ENCODE measurements around the gene DNAAF5. TPM values are rescaled to one million over a fixed set of nuclear protein-coding genes. Genes with fewer than 3 reads are reported as not detected.

DNAAF5 gene
- total and polyA plus RNA-seq, 4 experiments from 2014 or later = 1.7 to 19.4 (median 10.3) TPM

- Mint-ChIP-seq H3K4me3 (peak overlapping the region in 6 of 8 donors; percentile 36 to 67 (median 40)), H3K36me3 (peaks cover 4 to 8% of the 10 kb centered on the region in 2 donors), H3K27ac (peak overlapping the region in 1 of 7 donors; percentile 66), H3K4me1 (peaks cover 3 to 15% (median 9%) of the 10 kb centered on the region in 4 donors), H3K9me3 (no peaks in the 10 kb centered on the region), H3K27me3 (peaks cover 5 to 8% of the 10 kb centered on the region in 2 donors)
- H3K27ac ChIP-seq (ENCODE audit: low read depth, low read length) = no peak overlapping the region
- H3K4me3 ChIP-seq (ENCODE audit: low read length in 2 of 2) = no peak overlapping the region
- H3K9me3 ChIP-seq (ENCODE audit: control insufficient read depth in 1 of 2, low read length in 2 of 2) = no peaks in the 10 kb centered on the region
- H3K4me1 ChIP-seq (ENCODE audit: insufficient read depth, low read length) = peaks cover 3% of the 10 kb centered on the region
- intact Hi-C loops (cut with micrococcal nuclease) = no loop called here
- no peak for DNase-seq
- H3K27me3 ChIP-seq (ENCODE audit: insufficient read depth, low read length) = no peaks in the 10 kb centered on the region
- ChIA-PET POLR2A (ENCODE audit: partially characterized antibody) (no interaction called here), CTCF (ENCODE audit: partially characterized antibody) (no interaction called here)
- no peaks in the 10 kb centered on the region for H3K36me3 ChIP-seq (ENCODE audit: insufficient read depth, low read length)
Observed at GRCh38 chr7:710161-710560, 16.3 kb upstream of the DNAAF5 start.

GRCh38 chr7:711093-711921, 15.2 kb upstream of the DNAAF5 start:
- peak overlapping the region in 4 of 8 donors; percentile 6 to 48 (median 35) for H3K4me3 Mint-ChIP-seq
- H3K27ac Mint-ChIP-seq = peak overlapping the region in 3 of 7 donors; percentile 29 to 57 (median 30)
- H3K9me3 Mint-ChIP-seq = peaks cover 0 to 1% (median 0%) of the 10 kb centered on the region in 8 donors
- Histone ChIP-seq H3K4me1 (ENCODE audit: insufficient read depth, low read length) (peaks cover 3% of the 10 kb centered on the region), H3K4me3 (ENCODE audit: low read length in 2 of 2) (no peak overlapping the region), H3K9me3 (ENCODE audit: control insufficient read depth in 1 of 2, low read length in 2 of 2) (no peaks in the 10 kb centered on the region), H3K36me3 (ENCODE audit: insufficient read depth, low read length) (no peaks in the 10 kb centered on the region), H3K27me3 (ENCODE audit: insufficient read depth, low read length) (no peaks in the 10 kb centered on the region), H3K27ac (ENCODE audit: low read depth, low read length) (no peak overlapping the region)
- POLR2A ChIA-PET (ENCODE audit: partially characterized antibody) = interaction anchor here (1.6 kb wide), 1 partner anchor 126 kb away, joined by 3 read pairs; no protein-coding TSS in a partner anchor
- intact Hi-C loops (cut with micrococcal nuclease) = no loop called here
- CTCF ChIA-PET (ENCODE audit: partially characterized antibody) = no interaction called here
- H3K4me1 Mint-ChIP-seq = peaks cover 3 to 17% (median 10%) of the 10 kb centered on the region in 4 donors
- DNase-seq = no peak
- peaks cover 4 to 8% of the 10 kb centered on the region in 2 donors for H3K36me3 Mint-ChIP-seq
- peaks cover 5 to 8% of the 10 kb centered on the region in 2 donors for H3K27me3 Mint-ChIP-seq

DNA sequence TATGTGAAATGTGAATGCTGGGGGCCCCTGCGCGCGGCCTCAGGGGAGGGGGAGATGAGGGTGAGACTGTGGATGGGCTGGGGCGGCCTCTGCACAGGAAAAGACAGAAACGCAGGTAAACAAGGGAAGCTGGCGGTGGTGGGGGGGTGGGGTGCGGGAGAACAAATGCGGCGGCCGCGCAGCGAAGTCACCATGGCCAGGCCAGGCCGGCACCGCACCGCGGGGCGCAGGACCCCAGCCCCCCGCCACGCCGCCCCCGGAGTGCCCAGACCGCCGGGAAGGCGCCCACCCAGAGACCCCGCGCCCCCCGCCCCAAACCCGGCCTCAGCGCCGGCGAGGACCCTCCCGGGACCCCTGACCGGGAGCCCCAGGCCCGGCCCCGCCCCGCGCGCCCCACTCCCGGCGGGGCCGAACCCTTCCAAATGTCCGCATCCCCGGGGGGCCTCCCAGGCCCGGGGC, 14.5 kb upstream of the DNAAF5 start:
- intact Hi-C loops (cut with micrococcal nuclease) = no loop called here
- Histone ChIP-seq H3K27me3 (ENCODE audit: insufficient read depth, low read length) (no peaks in the 10 kb centered on the region), H3K9me3 (ENCODE audit: control insufficient read depth in 1 of 2, low read length in 2 of 2) (no peaks in the 10 kb centered on the region), H3K4me3 (ENCODE audit: low read length in 2 of 2) (no peak overlapping the region), H3K4me1 (ENCODE audit: insufficient read depth, low read length) (peaks cover 3% of the 10 kb centered on the region), H3K27ac (ENCODE audit: low read depth, low read length) (no peak overlapping the region), H3K36me3 (ENCODE audit: insufficient read depth, low read length) (no peaks in the 10 kb centered on the region)
- peaks cover 0 to 1% (median 0%) of the 10 kb centered on the region in 8 donors for H3K9me3 Mint-ChIP-seq
- no peak for DNase-seq
- peaks cover 3 to 21% (median 12%) of the 10 kb centered on the region in 4 donors for H3K4me1 Mint-ChIP-seq
- peaks cover 5 to 8% of the 10 kb centered on the region in 2 donors for H3K27me3 Mint-ChIP-seq
- H3K36me3 Mint-ChIP-seq = peaks cover 4 to 8% of the 10 kb centered on the region in 2 donors
- H3K27ac Mint-ChIP-seq = no peak overlapping the region
- ChIA-PET POLR2A (ENCODE audit: partially characterized antibody) (interaction anchor here (1.6 kb wide), 1 partner anchor 127 kb away, joined by 3 read pairs; no protein-coding TSS in a partner anchor), CTCF (ENCODE audit: partially characterized antibody) (no interaction called here)
- no peak overlapping the region for H3K4me3 Mint-ChIP-seq

DNA sequence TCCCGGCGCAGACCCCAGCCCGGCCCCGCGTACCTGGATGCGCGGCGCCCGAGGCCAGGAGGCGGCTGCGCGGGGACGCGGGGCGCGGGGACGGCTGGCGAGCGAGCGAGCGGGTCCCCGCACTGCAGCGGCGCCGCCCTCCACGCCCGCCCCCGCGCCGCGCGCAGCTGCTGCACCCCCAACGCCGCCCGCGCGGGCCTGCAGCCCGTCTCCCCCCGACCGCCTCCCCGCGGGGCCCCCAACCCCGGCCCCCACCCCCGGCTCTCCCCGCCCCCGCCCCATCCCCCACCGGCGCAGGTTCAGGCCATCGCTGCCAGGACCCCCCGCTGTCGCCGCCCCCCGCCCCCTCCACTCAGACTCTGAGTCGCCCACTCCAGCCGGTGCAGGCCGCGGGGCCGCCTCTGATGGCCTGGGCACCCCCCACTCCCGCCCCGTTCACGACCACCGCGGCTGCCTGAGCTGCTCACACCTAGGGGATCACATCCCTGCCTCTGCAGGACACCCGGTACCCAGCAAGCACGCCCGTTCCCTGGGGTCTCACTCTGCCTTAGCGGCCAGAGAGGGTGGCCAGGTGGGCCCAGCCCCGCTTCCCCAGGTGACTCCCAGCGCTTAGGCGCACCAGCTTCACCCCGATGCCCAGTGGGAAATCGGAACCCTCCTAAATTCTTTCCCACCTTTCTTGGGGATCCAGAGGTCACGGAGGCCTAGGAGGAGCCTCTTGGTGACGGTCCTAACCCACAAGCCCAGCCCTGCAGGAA, 13.9 kb upstream of the DNAAF5 start:
- H3K4me1 ChIP-seq (ENCODE audit: insufficient read depth, low read length) = peaks cover 3% of the 10 kb centered on the region
- H3K9me3 ChIP-seq (ENCODE audit: control insufficient read depth in 1 of 2, low read length in 2 of 2) = no peaks in the 10 kb centered on the region
- H3K27ac ChIP-seq (ENCODE audit: low read depth, low read length) = no peak overlapping the region
- H3K4me3 ChIP-seq (ENCODE audit: low read length in 2 of 2) = no peak overlapping the region
- peak in 1 of 5 donors; percentile 14 for DNase-seq
- Mint-ChIP-seq H3K27me3 (peaks cover 5 to 8% of the 10 kb centered on the region in 2 donors), H3K36me3 (peaks cover 2 to 8% of the 10 kb centered on the region in 2 donors), H3K4me1 (peaks cover 3 to 21% (median 12%) of the 10 kb centered on the region in 4 donors), H3K27ac (peak overlapping the region in 1 of 7 donors; percentile 22), H3K4me3 (peak overlapping the region in 7 of 8 donors; percentile 9 to 71 (median 36)), H3K9me3 (peaks cover 0 to 1% (median 0%) of the 10 kb centered on the region in 8 donors)
- CTCF ChIA-PET (ENCODE audit: partially characterized antibody) = no interaction called here
- POLR2A ChIA-PET (ENCODE audit: partially characterized antibody) = interaction anchor here (1.6 kb wide), 1 partner anchor 128 kb away, joined by 3 read pairs; no protein-coding TSS in a partner anchor
- H3K36me3 ChIP-seq (ENCODE audit: insufficient read depth, low read length) = no peaks in the 10 kb centered on the region
- intact Hi-C loops (cut with micrococcal nuclease) = no loop called here
- H3K27me3 ChIP-seq (ENCODE audit: insufficient read depth, low read length) = no peaks in the 10 kb centered on the region

- intact Hi-C loops (cut with micrococcal nuclease) = no loop called here
- no peak overlapping the region for H3K4me3 ChIP-seq (ENCODE audit: low read length in 2 of 2)
- Mint-ChIP-seq H3K9me3 (peaks cover 0 to 1% (median 0%) of the 10 kb centered on the region in 8 donors), H3K36me3 (peaks cover 2 to 8% of the 10 kb centered on the region in 2 donors), H3K4me3 (peak overlapping the region in 7 of 8 donors; percentile 63 to 84 (median 76)), H3K4me1 (peaks cover 3 to 21% (median 12%) of the 10 kb centered on the region in 4 donors), H3K27me3 (peaks cover 5 to 8% of the 10 kb centered on the region in 2 donors), H3K27ac (peak overlapping the region in 3 of 7 donors; percentile 22 to 29 (median 29))
- peaks cover 3% of the 10 kb centered on the region for H3K4me1 ChIP-seq (ENCODE audit: insufficient read depth, low read length)
- H3K9me3 ChIP-seq (ENCODE audit: control insufficient read depth in 1 of 2, low read length in 2 of 2) = no peaks in the 10 kb centered on the region
- ChIA-PET POLR2A (ENCODE audit: partially characterized antibody) (no interaction called here), CTCF (ENCODE audit: partially characterized antibody) (no interaction called here)
- no peaks in the 10 kb centered on the region for H3K36me3 ChIP-seq (ENCODE audit: insufficient read depth, low read length)
- no peak overlapping the region for H3K27ac ChIP-seq (ENCODE audit: low read depth, low read length)
- no peaks in the 10 kb centered on the region for H3K27me3 ChIP-seq (ENCODE audit: insufficient read depth, low read length)
- no peak for DNase-seq
Observed at GRCh38 chr7:713139-713457, 13.4 kb upstream of the DNAAF5 start.

- no peaks in the 10 kb centered on the region for H3K9me3 ChIP-seq (ENCODE audit: control insufficient read depth in 1 of 2, low read length in 2 of 2)
- H3K27ac ChIP-seq (ENCODE audit: low read depth, low read length) = no peak overlapping the region
- ChIA-PET POLR2A (ENCODE audit: partially characterized antibody) (no interaction called here), CTCF (ENCODE audit: partially characterized antibody) (no interaction called here)
- Mint-ChIP-seq H3K9me3 (peaks cover 0 to 1% (median 0%) of the 10 kb centered on the region in 8 donors), H3K4me1 (peaks cover 3 to 25% (median 12%) of the 10 kb centered on the region in 4 donors), H3K27ac (peak overlapping the region in 6 of 7 donors; percentile 4 to 42 (median 26)), H3K36me3 (peaks cover 2 to 8% of the 10 kb centered on the region in 2 donors), H3K27me3 (peaks cover 5 to 8% of the 10 kb centered on the region in 2 donors), H3K4me3 (peak overlapping the region; percentile 63 to 84 (median 77))
- H3K36me3 ChIP-seq (ENCODE audit: insufficient read depth, low read length) = no peaks in the 10 kb centered on the region
- peaks cover 3% of the 10 kb centered on the region for H3K4me1 ChIP-seq (ENCODE audit: insufficient read depth, low read length)
- H3K27me3 ChIP-seq (ENCODE audit: insufficient read depth, low read length) = no peaks in the 10 kb centered on the region
- intact Hi-C loops (cut with micrococcal nuclease) = no loop called here
- DNase-seq = no peak
- no peak overlapping the region for H3K4me3 ChIP-seq (ENCODE audit: low read length in 2 of 2)
Observed at GRCh38 chr7:713488-714230, 12.8 kb upstream of the DNAAF5 start.
